Hepatocyte (in vitro differentiated cells): Measurements from ENCODE around the gene GMPPB. TPM values are rescaled to one million over a fixed set of nuclear protein-coding genes. Genes with fewer than 3 reads are reported as not detected.

Source experiments
- DNase-seq: peaks from one replicate; pipeline ENCODE4 v3.0.0-alpha.2; 2016; ENCODE audit warnings: low spot score
- H2AFZ ChIP-seq: fragments of 200-600 bp; sonication (generic); 2 replicates; pipeline ENCODE4 v1.6.0; 2016; ENCODE audit warnings: antibody characterized with exemption, mild to moderate bottlenecking
- H3K27ac ChIP-seq: fragments of 200-600 bp; sonication (generic); 2 replicates; pipeline ENCODE4 v1.5.1; 2016; ENCODE audit warnings: mild to moderate bottlenecking
- H3K27me3 ChIP-seq: fragments of 200-600 bp; sonication (generic); 2 replicates; pipeline ENCODE4 v1.6.1; 2016
- H3K36me3 ChIP-seq: fragments of 200-600 bp; sonication (generic); replicated peaks from 2 replicates; pipeline ENCODE4 v1.5.1; 2016; ENCODE audit warnings: low read depth; ENCODE audit not compliant: insufficient read depth
- H3K4me1 ChIP-seq: fragments of 200-600 bp; sonication (generic); 2 replicates; pipeline ENCODE4 v1.5.1; 2016; ENCODE audit warnings: mild to moderate bottlenecking, moderate library complexity; ENCODE audit not compliant: insufficient read depth
- H3K4me2 ChIP-seq: fragments of 200-600 bp; sonication (generic); 2 replicates; pipeline ENCODE4 v1.6.0; 2016
- H3K4me3 ChIP-seq: fragments of 200-600 bp; sonication (generic); 2 replicates; pipeline ENCODE4 v1.5.1; 2016; ENCODE audit warnings: mild to moderate bottlenecking
- H3K79me2 ChIP-seq: fragments of 200-600 bp; sonication (generic); 2 replicates; pipeline ENCODE4 v1.6.0; 2017; ENCODE audit warnings: mild to moderate bottlenecking
- H3K9me2 ChIP-seq: fragments of 200-600 bp; sonication (generic); replicated peaks from 2 replicates; pipeline ENCODE4 v1.6.0; 2017; ENCODE audit warnings: mild to moderate bottlenecking; ENCODE audit not compliant: insufficient read depth
- H3K9me3 ChIP-seq: fragments of 200-600 bp; sonication (generic); 2 replicates; pipeline ENCODE4 v1.5.1; 2016; ENCODE audit warnings: low read depth, mild to moderate bottlenecking
- H4K20me1 ChIP-seq: fragments of 200-600 bp; sonication (generic); 2 replicates; pipeline ENCODE4 v1.6.0; 2016; ENCODE audit warnings: mild to moderate bottlenecking; ENCODE audit not compliant: insufficient read depth, poor library complexity, severe bottlenecking
- EZH2 ChIP-seq: fragments of 200-600 bp; sonication (generic); IDR thresholded peaks from 2 replicates; pipeline ENCODE4 v1.6.1; 2016; ENCODE audit warnings: antibody characterized with exemption, mild to moderate bottlenecking, borderline replicate concordance
- EZH2phosphoT487 ChIP-seq: fragments of 200-600 bp; sonication (generic); IDR thresholded peaks from one replicate; pipeline ENCODE4 v1.6.1; 2018; ENCODE audit warnings: antibody characterized with exemption, mild to moderate bottlenecking, low read depth, moderate library complexity; ENCODE audit not compliant: unreplicated experiment, severe bottlenecking
- WGBS: methylation state at CpG from one replicate; pipeline ENCODE4 v1.1.6; 2016; ENCODE audit warnings: low lambda C conversion rate; ENCODE audit errors: missing lambda C conversion rate; 5-methylcytosine and 5-hydroxymethylcytosine counted together
- polyA plus RNA-seq: library from polyadenylated mRNA; unstranded; fragments of >200 nt; fragmentation: Nextera tagmentation; extraction: Ambion mirVana; gene quantifications from 2 replicates; pipeline ENCODE4 v1.2.1, GENCODE V29; 2016
- total RNA-seq: library from RNA; depleted of rRNA; stranded (reverse); fragments of >200 nt; gene quantifications from 2 replicates; pipeline ENCODE4 v1.2.3, GENCODE V29; 2014
- TF ChIP-seq, protein P1 (sequence below): fragments of 200-600 bp; sonication (generic); IDR thresholded peaks from 2 replicates; pipeline ENCODE4 v1.5.1; 2016; ENCODE audit warnings: antibody characterized with exemption, mild to moderate bottlenecking; ENCODE audit not compliant: poor library complexity

GMPPB gene
- total and polyA plus RNA-seq, 2 experiments from 2014 or later: 24.3 to 41.0 TPM

DNA sequence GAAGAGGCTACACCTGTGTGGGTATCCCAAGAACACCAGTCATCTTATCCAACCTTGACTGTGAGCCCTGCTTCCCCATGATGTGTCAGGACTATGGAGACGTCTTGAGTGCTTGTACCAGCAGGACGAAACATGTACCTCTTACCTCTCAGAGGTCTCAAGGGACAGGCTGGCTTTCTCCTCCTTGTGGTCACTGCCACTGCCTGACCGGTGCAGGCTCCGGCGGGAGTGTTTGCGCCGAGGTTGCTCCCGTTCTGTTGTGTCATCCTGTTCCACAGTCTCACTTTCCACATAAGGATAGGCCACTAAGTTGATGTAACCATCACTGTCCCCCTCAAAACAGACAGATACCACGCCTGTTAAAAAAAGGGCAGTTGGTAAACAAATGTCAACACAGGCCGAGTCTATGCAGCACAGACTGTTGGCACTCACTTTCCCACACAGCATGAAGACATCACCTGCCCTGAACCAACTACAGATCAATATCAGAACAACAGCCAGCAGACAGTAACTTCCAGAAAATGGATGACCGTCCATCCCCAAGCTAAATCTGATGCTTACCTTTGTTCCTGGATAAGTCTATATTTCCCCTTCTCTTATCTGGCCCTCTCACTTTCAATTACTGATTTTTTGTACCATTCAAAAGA, 14.4 kb upstream of the GMPPB start:
- H3K4me2 ChIP-seq: no peak overlapping the region
- H3K4me3 ChIP-seq: no peak overlapping the region
- H3K4me1 ChIP-seq: no peaks in the 10 kb centered on the region
- H2AFZ ChIP-seq: no peak overlapping the region
- H3K36me3 ChIP-seq: no peaks in the 10 kb centered on the region
- peaks cover 39% of the 10 kb centered on the region for H3K79me2 ChIP-seq
- no peaks in the 10 kb centered on the region for H3K9me2 ChIP-seq
- TF ChIP-seq EZH2phosphoT487: no peak
- TF ChIP-seq EZH2: no peak
- 97% methylated on average over 11 of the region's 11 CpGs for WGBS
- H3K27ac ChIP-seq: no peak overlapping the region
- no peak for DNase-seq
- H3K9me3 ChIP-seq: no peaks in the 10 kb centered on the region
- H4K20me1 ChIP-seq: no peaks in the 10 kb centered on the region
- H3K27me3 ChIP-seq: no peaks in the 10 kb centered on the region

DNA sequence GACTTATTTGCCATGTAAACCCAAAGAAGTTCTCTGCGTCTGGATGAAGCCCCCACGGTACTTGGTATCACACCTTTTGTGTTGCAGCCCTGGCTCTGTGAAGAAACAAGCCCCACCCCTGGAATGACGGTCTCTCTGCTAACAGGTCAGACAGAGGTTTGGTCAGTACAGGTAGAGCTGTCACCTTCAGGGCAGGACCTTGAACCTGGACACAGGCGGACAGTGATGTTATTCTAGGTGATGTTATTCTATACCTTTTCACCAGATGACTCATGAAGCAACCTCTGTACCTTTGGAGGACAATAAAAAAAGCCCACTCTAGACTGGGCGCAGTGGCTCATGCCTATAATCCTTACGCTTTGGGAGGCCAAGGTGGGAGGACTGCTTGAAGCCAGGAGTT, 11.0 kb upstream of the GMPPB start:
- no peaks in the 10 kb centered on the region for H3K9me3 ChIP-seq
- TF ChIP-seq, protein P1, sequence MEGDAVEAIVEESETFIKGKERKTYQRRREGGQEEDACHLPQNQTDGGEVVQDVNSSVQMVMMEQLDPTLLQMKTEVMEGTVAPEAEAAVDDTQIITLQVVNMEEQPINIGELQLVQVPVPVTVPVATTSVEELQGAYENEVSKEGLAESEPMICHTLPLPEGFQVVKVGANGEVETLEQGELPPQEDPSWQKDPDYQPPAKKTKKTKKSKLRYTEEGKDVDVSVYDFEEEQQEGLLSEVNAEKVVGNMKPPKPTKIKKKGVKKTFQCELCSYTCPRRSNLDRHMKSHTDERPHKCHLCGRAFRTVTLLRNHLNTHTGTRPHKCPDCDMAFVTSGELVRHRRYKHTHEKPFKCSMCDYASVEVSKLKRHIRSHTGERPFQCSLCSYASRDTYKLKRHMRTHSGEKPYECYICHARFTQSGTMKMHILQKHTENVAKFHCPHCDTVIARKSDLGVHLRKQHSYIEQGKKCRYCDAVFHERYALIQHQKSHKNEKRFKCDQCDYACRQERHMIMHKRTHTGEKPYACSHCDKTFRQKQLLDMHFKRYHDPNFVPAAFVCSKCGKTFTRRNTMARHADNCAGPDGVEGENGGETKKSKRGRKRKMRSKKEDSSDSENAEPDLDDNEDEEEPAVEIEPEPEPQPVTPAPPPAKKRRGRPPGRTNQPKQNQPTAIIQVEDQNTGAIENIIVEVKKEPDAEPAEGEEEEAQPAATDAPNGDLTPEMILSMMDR: no peak
- TF ChIP-seq EZH2 (no peak), EZH2phosphoT487 (no peak)

DNA sequence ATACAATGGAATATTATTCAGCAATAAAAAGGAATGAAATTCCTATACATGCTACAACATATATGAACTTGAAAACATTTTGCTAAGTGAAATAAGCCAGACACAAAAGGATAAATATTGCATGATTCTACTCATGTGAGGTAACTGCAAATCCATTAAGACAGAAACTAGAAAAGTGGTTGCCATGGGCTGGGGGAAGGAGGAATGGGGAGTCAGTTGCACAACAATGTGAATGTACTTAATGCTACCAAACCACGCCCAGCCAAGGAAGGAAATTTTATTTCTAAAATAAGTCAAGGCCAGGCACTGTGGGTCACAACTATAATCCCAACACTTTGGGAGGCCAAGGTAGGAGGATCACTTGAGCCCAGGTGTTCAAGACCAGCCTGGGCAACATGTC, 9.8 kb upstream of the GMPPB start:
- Histone ChIP-seq H3K79me2 (peaks cover 26% of the 10 kb centered on the region), H3K9me2 (no peaks in the 10 kb centered on the region), H4K20me1 (no peaks in the 10 kb centered on the region), H3K27ac (no peak overlapping the region), H3K9me3 (no peaks in the 10 kb centered on the region), H3K36me3 (no peaks in the 10 kb centered on the region), H3K4me3 (no peak overlapping the region), H3K4me1 (no peaks in the 10 kb centered on the region), H2AFZ (no peak overlapping the region), H3K4me2 (no peak overlapping the region), H3K27me3 (no peaks in the 10 kb centered on the region)
- TF ChIP-seq, protein P1: no peak
- no peak for TF ChIP-seq EZH2
- TF ChIP-seq EZH2phosphoT487: no peak
- no peak for DNase-seq
- WGBS: 100% methylated on average over 1 of the region's 1 CpG

More for the DNA sequence above, 11.0 kb upstream of the GMPPB start:
- peaks cover 23% of the 10 kb centered on the region for H3K79me2 ChIP-seq
- 88% methylated on average over 6 of the region's 6 CpGs for WGBS
- H2AFZ ChIP-seq: no peak overlapping the region
- DNase-seq: no peak
- no peaks in the 10 kb centered on the region for H3K4me1 ChIP-seq
- H3K4me2 ChIP-seq: no peak overlapping the region
- no peaks in the 10 kb centered on the region for H3K9me2 ChIP-seq
- no peaks in the 10 kb centered on the region for H3K27me3 ChIP-seq
- H3K36me3 ChIP-seq: no peaks in the 10 kb centered on the region
- no peak overlapping the region for H3K4me3 ChIP-seq
- no peaks in the 10 kb centered on the region for H4K20me1 ChIP-seq
- no peak overlapping the region for H3K27ac ChIP-seq

DNA sequence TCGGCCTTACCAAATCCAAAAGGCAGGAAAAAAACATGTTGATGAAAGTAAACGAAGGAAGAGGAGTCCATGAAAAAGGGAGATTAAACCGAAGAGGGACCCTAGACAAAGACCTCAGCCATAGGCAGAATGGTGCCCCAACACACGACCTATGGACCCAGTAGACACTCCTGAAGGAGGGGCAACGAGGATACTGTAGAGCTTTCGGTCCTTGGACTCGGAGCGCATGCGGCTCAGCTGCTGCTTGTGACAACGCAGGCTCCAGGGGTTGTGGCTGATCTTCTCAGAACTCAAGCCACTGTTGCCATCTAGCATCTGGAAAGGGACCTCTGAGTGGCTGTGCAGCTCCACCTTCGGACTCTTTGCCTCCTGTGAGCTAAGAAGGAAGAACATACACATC, 8.8 kb upstream of the GMPPB start:
- peaks cover 26% of the 10 kb centered on the region for H3K79me2 ChIP-seq
- no peaks in the 10 kb centered on the region for H3K4me1 ChIP-seq
- H3K36me3 ChIP-seq: no peaks in the 10 kb centered on the region
- H2AFZ ChIP-seq: no peak overlapping the region
- H3K9me2 ChIP-seq: no peaks in the 10 kb centered on the region
- DNase-seq: no peak
- H3K4me2 ChIP-seq: no peak overlapping the region
- no peak overlapping the region for H3K27ac ChIP-seq
- no peaks in the 10 kb centered on the region for H3K9me3 ChIP-seq
- no peak overlapping the region for H3K4me3 ChIP-seq
- TF ChIP-seq EZH2phosphoT487 (no peak), EZH2 (no peak)
- TF ChIP-seq, protein P1: no peak
- no peaks in the 10 kb centered on the region for H4K20me1 ChIP-seq
- WGBS: 97% methylated on average over 11 of the region's 11 CpGs
- no peaks in the 10 kb centered on the region for H3K27me3 ChIP-seq
